CD4-positive, CD25-positive, alpha-beta regulatory T cell (primary cell): ENCODE results near the gene IFNL4. TPM values are rescaled to one million over a fixed set of nuclear protein-coding genes. Genes with fewer than 3 reads are reported as not detected.
"Not testable (repeated sequence)": the region's sequence is repeated elsewhere in the genome, so short reads cannot be mapped to it uniquely, and the experiment has no call there.

Experiments used
- ATAC-seq, 2 donors: fragments of 150-1000 bp; cut with Tn5 transposase; one replicate each; pipeline ENCODE4 v1.10.0; 2021; ENCODE audit warnings: low read depth in 2 of 2, moderate number of reproducible peaks in 2 of 2, moderate library complexity in 1 of 2
- DNase-seq, 3 donors: peaks; one replicate each; pipeline versions ENCODE4 v3.0.0 to v3.0.0-alpha.2; 2012 to 2022; ENCODE audit warnings: mixed read lengths in 1 of 3
- H3K27ac ChIP-seq: one replicate; pipeline ENCODE4 v1.7.0; 2013; ENCODE audit warnings: mild to moderate bottlenecking, low read length; ENCODE audit not compliant: insufficient read depth, poor library complexity, severe bottlenecking
- H3K27me3 ChIP-seq: one replicate; pipeline ENCODE4 v1.7.0; 2013; ENCODE audit warnings: low read length; ENCODE audit not compliant: control insufficient read depth, insufficient read depth
- H3K36me3 ChIP-seq: one replicate; pipeline ENCODE4 v1.7.0; 2013; ENCODE audit warnings: mild to moderate bottlenecking, low read length, moderate library complexity; ENCODE audit not compliant: control insufficient read depth, insufficient read depth
- H3K4me1 ChIP-seq: 2 replicates; pipeline ENCODE4 v1.7.0; 2013; ENCODE audit warnings: mild to moderate bottlenecking, low read length; ENCODE audit not compliant: insufficient read depth, control insufficient read depth, poor library complexity, severe bottlenecking
- H3K4me3 ChIP-seq: one replicate; pipeline ENCODE4 v1.7.0; 2013; ENCODE audit warnings: low read depth, mild to moderate bottlenecking, low read length, moderate library complexity
- H3K9me3 ChIP-seq, 2 experiments: 1 replicate in 1 of 2; 2 replicates in 1 of 2; pipeline ENCODE4 v1.7.0; 2013; ENCODE audit warnings: low read length in 2 of 2, mild to moderate bottlenecking in 1 of 2, moderate library complexity in 1 of 2; ENCODE audit not compliant: control insufficient read depth in 2 of 2
- H3K27ac Mint-ChIP-seq, 3 donors: one replicate each; pipeline ENCODE4 v1.8.0; 2020 to 2022; ENCODE audit warnings: mild to moderate bottlenecking in 3 of 3, mixed read lengths in 3 of 3, moderate library complexity in 2 of 3
- H3K27me3 Mint-ChIP-seq: one replicate; pipeline ENCODE4 v1.8.0; 2022; ENCODE audit warnings: mild to moderate bottlenecking, mixed read lengths
- H3K36me3 Mint-ChIP-seq: one replicate; pipeline ENCODE4 v1.8.0; 2020; ENCODE audit warnings: mixed read lengths
- H3K4me1 Mint-ChIP-seq, 4 donors: one replicate each; pipeline ENCODE4 v1.8.0; 2020 to 2022; ENCODE audit warnings: mixed read lengths in 4 of 4, mild to moderate bottlenecking in 1 of 4
- H3K4me3 Mint-ChIP-seq, 4 donors: one replicate each; pipeline ENCODE4 v1.8.0; 2020 to 2022; ENCODE audit warnings: mild to moderate bottlenecking in 4 of 4, mixed read lengths in 4 of 4, moderate library complexity in 3 of 4
- H3K9me3 Mint-ChIP-seq, 7 donors: one replicate each; pipeline ENCODE4 v1.8.0; 2020 to 2022; ENCODE audit warnings: mixed read lengths in 7 of 7, mild to moderate bottlenecking in 3 of 7, moderate library complexity in 2 of 7
- polyA plus RNA-seq, 4 donors: library from polyadenylated mRNA; unstranded; fragments of 300-500 nt; fragmentation: Illumina TruSeq; gene quantifications; one replicate each; pipeline ENCODE4 v1.2.3, GENCODE V29; 2021
- total RNA-seq: library from RNA; stranded (reverse); gene quantifications from one replicate; pipeline ENCODE4 v1.2.3, GENCODE V29; 2022

IFNL4 gene
- total and polyA plus RNA-seq, 5 donors from 2014 or later, result not detected

GRCh38 chr19:39215323-39215722 lies 33.3 kb downstream of the IFNL4 start:
- not testable (repeated sequence) for ATAC-seq, H3K36me3 ChIP-seq, H3K27me3 ChIP-seq, H3K9me3 ChIP-seq, H3K36me3 Mint-ChIP-seq, DNase-seq, H3K4me1 ChIP-seq, H3K4me3 ChIP-seq, H3K9me3 Mint-ChIP-seq, H3K27ac ChIP-seq, H3K27ac Mint-ChIP-seq, H3K4me3 Mint-ChIP-seq, H3K4me1 Mint-ChIP-seq
- H3K27me3 Mint-ChIP-seq, result peaks cover 12% of the 10 kb centered on the region

- DNase-seq, result peak; percentile 9 to 63 (median 46)
Observed at GRCh38 chr19:39212375-39212742, 36.3 kb downstream of the IFNL4 start.

GRCh38 chr19:39211731-39212374 lies 36.8 kb downstream of the IFNL4 start:
- Histone ChIP-seq H3K36me3 (no peaks in the 10 kb centered on the region), H3K4me1 (no peaks in the 10 kb centered on the region), H3K27me3 (no peaks in the 10 kb centered on the region), H3K27ac (no peak overlapping the region), H3K9me3 (no peaks in the 10 kb centered on the region), H3K4me3 (no peak overlapping the region)
- DNase-seq (no peak), ATAC-seq (no peak)
- Mint-ChIP-seq H3K27ac (no peak overlapping the region), H3K4me1 (no peaks in the 10 kb centered on the region), H3K4me3 (no peak overlapping the region), H3K9me3 (no peaks in the 10 kb centered on the region), H3K36me3 (peaks cover under 1% of the 10 kb centered on the region), H3K27me3 (peaks cover 11% of the 10 kb centered on the region)

More at GRCh38 chr19:39212375-39212742, 36.3 kb downstream of the IFNL4 start:
- Histone ChIP-seq H3K36me3 (no peaks in the 10 kb centered on the region), H3K4me1 (no peaks in the 10 kb centered on the region), H3K27ac (no peak overlapping the region), H3K27me3 (no peaks in the 10 kb centered on the region), H3K4me3 (no peak overlapping the region), H3K9me3 (no peaks in the 10 kb centered on the region)
- H3K36me3 Mint-ChIP-seq, result peaks cover 5% of the 10 kb centered on the region
- peaks cover 0 to 1% (median 0%) of the 10 kb centered on the region in 7 donors for H3K9me3 Mint-ChIP-seq
- no peaks in the 10 kb centered on the region for H3K4me1 Mint-ChIP-seq
- ATAC-seq, result peak; percentile 73 to 81
- peaks cover 16% of the 10 kb centered on the region for H3K27me3 Mint-ChIP-seq
- no peak overlapping the region for H3K4me3 Mint-ChIP-seq
- H3K27ac Mint-ChIP-seq, result no peak overlapping the region

GRCh38 chr19:39209196-39209595 lies 39.5 kb downstream of the IFNL4 start:
- ATAC-seq (no peak), DNase-seq (no peak)
- Histone ChIP-seq H3K4me1 (no peaks in the 10 kb centered on the region), H3K9me3 (no peaks in the 10 kb centered on the region), H3K27me3 (no peaks in the 10 kb centered on the region), H3K27ac (no peak overlapping the region), H3K36me3 (no peaks in the 10 kb centered on the region), H3K4me3 (no peak overlapping the region)
- Mint-ChIP-seq H3K27ac (no peak overlapping the region), H3K36me3 (no peaks in the 10 kb centered on the region), H3K9me3 (no peaks in the 10 kb centered on the region), H3K4me3 (no peak overlapping the region), H3K4me1 (no peaks in the 10 kb centered on the region), H3K27me3 (peaks cover 19% of the 10 kb centered on the region)

GRCh38 chr19:39208175-39208795 lies 40.4 kb downstream of the IFNL4 start:
- Histone ChIP-seq H3K4me3 (no peak overlapping the region), H3K9me3 (no peaks in the 10 kb centered on the region), H3K4me1 (no peaks in the 10 kb centered on the region), H3K27ac (no peak overlapping the region), H3K36me3 (no peaks in the 10 kb centered on the region), H3K27me3 (peaks cover 1% of the 10 kb centered on the region)
- no peaks in the 10 kb centered on the region for H3K36me3 Mint-ChIP-seq
- H3K27me3 Mint-ChIP-seq, result peaks cover 19% of the 10 kb centered on the region
- ATAC-seq (no peak), DNase-seq (no peak)
- no peaks in the 10 kb centered on the region for H3K9me3 Mint-ChIP-seq
- peak overlapping the region in 2 of 3 donors; percentile 5 to 46 for H3K27ac Mint-ChIP-seq
- H3K4me3 Mint-ChIP-seq, result no peak overlapping the region
- no peaks in the 10 kb centered on the region for H3K4me1 Mint-ChIP-seq

- H3K36me3 Mint-ChIP-seq, result no peaks in the 10 kb centered on the region
Observed at GRCh38 chr19:39207293-39207836, 41.3 kb downstream of the IFNL4 start.

GRCh38 chr19:39206122-39206521 lies 42.5 kb downstream of the IFNL4 start:
- Mint-ChIP-seq H3K36me3 (no peaks in the 10 kb centered on the region), H3K27me3 (peaks cover 35% of the 10 kb centered on the region), H3K9me3 (no peaks in the 10 kb centered on the region), H3K4me1 (no peaks in the 10 kb centered on the region), H3K4me3 (no peak overlapping the region), H3K27ac (peak overlapping the region in 1 of 3 donors; percentile 74)
- ATAC-seq (no peak), DNase-seq (no peak)
- Histone ChIP-seq H3K4me3 (no peak overlapping the region), H3K9me3 (no peaks in the 10 kb centered on the region), H3K4me1 (no peaks in the 10 kb centered on the region), H3K27ac (no peak overlapping the region), H3K27me3 (peaks cover 4% of the 10 kb centered on the region), H3K36me3 (no peaks in the 10 kb centered on the region)

More at GRCh38 chr19:39207293-39207836, 41.3 kb downstream of the IFNL4 start:
- no peaks in the 10 kb centered on the region for H3K4me1 ChIP-seq
- DNase-seq, result no peak
- H3K36me3 ChIP-seq, result no peaks in the 10 kb centered on the region
- H3K27me3 ChIP-seq, result peaks cover 4% of the 10 kb centered on the region
- H3K4me3 ChIP-seq, result no peak overlapping the region
- H3K4me3 Mint-ChIP-seq, result no peak overlapping the region
- no peaks in the 10 kb centered on the region for H3K9me3 Mint-ChIP-seq
- ATAC-seq, result no peak
- no peak overlapping the region for H3K27ac ChIP-seq
- no peak overlapping the region for H3K27ac Mint-ChIP-seq
- no peaks in the 10 kb centered on the region for H3K9me3 ChIP-seq
- peaks cover 23% of the 10 kb centered on the region for H3K27me3 Mint-ChIP-seq
- H3K4me1 Mint-ChIP-seq, result no peaks in the 10 kb centered on the region

GRCh38 chr19:39205449-39205764 lies 43.2 kb downstream of the IFNL4 start:
- H3K9me3 ChIP-seq, result no peaks in the 10 kb centered on the region
- Mint-ChIP-seq H3K27me3 (peaks cover 42% of the 10 kb centered on the region), H3K9me3 (no peaks in the 10 kb centered on the region), H3K4me1 (no peaks in the 10 kb centered on the region), H3K36me3 (no peaks in the 10 kb centered on the region), H3K4me3 (no peak overlapping the region), H3K27ac (peak overlapping the region in 1 of 3 donors; percentile 35)
- ATAC-seq (no peak), DNase-seq (no peak)
- no peak overlapping the region for H3K4me3 ChIP-seq
- peaks cover 4% of the 10 kb centered on the region for H3K27me3 ChIP-seq
- no peaks in the 10 kb centered on the region for H3K4me1 ChIP-seq
- no peaks in the 10 kb centered on the region for H3K36me3 ChIP-seq
- no peak overlapping the region for H3K27ac ChIP-seq
